Suppressor macrophage (primary cell): ENCODE data around the gene TICRR.
"Not testable (repeated sequence)": the region's sequence is repeated elsewhere in the genome, so short reads cannot be mapped to it uniquely, and the experiment has no call there.

ENCODE experiments used
- DNase-seq, 4 experiments: peaks; one replicate each; pipeline ENCODE4 v3.0.0-alpha.2; 2020 to 2022
- total RNA-seq, 17 experiments: gene quantifications; one replicate each; lab custom pipeline; 2026; ENCODE audit warnings: mixed read lengths in 6 of 17, inconsistent platforms in 3 of 17; lab: John Stamatoyannopoulos, UW

Gene TICRR, protein sequence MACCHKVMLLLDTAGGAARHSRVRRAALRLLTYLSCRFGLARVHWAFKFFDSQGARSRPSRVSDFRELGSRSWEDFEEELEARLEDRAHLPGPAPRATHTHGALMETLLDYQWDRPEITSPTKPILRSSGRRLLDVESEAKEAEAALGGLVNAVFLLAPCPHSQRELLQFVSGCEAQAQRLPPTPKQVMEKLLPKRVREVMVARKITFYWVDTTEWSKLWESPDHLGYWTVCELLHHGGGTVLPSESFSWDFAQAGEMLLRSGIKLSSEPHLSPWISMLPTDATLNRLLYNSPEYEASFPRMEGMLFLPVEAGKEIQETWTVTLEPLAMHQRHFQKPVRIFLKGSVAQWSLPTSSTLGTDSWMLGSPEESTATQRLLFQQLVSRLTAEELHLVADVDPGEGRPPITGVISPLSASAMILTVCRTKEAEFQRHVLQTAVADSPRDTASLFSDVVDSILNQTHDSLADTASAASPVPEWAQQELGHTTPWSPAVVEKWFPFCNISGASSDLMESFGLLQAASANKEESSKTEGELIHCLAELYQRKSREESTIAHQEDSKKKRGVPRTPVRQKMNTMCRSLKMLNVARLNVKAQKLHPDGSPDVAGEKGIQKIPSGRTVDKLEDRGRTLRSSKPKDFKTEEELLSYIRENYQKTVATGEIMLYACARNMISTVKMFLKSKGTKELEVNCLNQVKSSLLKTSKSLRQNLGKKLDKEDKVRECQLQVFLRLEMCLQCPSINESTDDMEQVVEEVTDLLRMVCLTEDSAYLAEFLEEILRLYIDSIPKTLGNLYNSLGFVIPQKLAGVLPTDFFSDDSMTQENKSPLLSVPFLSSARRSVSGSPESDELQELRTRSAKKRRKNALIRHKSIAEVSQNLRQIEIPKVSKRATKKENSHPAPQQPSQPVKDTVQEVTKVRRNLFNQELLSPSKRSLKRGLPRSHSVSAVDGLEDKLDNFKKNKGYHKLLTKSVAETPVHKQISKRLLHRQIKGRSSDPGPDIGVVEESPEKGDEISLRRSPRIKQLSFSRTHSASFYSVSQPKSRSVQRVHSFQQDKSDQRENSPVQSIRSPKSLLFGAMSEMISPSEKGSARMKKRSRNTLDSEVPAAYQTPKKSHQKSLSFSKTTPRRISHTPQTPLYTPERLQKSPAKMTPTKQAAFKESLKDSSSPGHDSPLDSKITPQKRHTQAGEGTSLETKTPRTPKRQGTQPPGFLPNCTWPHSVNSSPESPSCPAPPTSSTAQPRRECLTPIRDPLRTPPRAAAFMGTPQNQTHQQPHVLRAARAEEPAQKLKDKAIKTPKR (N-terminal part only)
- total RNA-seq: 1.1 to 21.1 (median 5.7) reads per million in 17 experiments

DNA sequence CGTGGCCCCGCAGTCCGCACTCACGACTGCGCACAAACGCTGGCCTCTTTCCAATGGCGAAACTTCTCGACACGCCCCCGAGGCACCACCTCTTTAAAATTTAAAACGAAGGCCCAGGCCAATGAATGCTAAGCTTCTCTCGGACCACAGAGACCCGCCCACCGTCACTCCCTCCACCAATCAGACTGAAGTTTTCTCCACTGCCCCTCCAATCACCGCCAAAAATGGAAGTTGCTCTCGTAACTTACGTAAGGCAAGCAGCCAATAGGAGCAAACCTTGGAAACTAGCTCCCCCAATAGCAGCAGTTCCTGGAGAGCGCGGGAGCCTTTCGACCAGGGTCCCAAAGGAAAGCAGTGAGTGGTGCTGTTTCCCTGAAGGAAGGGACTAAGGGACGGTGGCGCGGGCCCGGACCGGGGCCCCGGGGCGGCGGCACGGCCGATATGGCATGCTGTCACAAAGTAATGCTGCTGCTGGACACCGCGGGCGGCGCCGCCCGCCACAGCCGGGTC lies at the start of gene TICRR:
TICRR (plus strand) TSS at position 324 of the 510 bp plus-strand sequence; CDS start at position 442, 118 bp downstream.
- DNase-seq: peak; percentile 97 to 99 (median 99)

DNA sequence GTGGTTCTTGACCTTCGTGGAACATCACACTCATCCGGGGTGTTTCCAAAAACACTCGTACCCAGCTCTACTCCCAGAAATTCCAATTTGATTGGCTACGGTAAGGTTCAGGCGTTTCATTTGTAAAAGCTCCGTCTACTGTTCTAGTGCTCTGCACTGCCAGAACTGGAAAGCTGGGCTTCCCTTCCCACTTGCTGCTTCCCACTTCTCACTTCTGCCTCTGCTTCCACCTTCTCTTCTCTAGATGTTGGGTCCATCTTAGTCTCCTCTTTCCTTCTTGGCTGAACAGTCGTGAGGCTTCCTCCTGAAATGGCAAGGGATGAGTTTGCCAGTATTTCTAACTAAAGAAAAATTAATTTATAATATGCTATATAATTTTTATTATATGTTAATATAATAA lies 49.1 kb upstream of the TICRR start:
- no peak for DNase-seq

DNA sequence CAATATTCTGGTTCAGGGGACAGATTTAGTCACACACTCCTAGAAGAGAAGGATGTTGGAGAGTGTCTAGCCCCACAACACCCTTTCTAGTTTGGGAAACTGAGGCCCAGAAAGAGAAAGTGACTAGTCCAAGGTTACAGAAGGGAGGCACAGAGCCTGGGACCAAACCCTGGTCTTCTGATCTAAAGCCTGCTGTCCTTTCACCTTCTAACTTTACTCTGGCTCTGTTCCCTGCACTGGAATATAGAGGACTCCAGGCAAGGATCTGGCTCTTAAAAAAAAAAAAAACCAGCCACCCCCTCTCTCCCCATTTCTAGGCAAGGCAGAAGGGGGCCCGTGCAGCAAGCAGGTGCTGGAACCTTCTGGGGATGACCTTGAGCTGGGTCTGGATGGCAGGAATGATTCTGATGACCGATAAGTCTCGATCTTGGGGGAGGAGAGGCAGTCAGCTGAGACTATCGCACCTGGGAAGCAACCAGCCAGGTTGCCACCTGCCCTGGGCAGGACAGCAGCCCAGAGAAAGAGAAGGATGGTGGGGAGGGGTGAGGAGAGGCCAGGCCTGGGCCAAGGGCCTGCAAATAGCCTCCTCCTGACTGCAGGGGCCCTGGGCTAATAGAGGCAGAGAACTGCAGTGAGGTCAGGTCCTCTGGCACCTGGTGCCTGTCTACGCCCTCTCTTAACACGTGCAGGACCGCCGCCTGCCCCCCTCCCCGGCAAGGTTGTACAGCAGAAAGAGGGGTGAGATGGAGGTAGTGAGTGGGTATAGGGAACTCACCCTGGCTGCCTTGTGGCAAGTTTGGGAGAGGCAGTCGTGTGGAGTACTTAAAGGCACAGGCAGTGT lies 48.4 kb upstream of the TICRR start:
- no peak for DNase-seq

DNA sequence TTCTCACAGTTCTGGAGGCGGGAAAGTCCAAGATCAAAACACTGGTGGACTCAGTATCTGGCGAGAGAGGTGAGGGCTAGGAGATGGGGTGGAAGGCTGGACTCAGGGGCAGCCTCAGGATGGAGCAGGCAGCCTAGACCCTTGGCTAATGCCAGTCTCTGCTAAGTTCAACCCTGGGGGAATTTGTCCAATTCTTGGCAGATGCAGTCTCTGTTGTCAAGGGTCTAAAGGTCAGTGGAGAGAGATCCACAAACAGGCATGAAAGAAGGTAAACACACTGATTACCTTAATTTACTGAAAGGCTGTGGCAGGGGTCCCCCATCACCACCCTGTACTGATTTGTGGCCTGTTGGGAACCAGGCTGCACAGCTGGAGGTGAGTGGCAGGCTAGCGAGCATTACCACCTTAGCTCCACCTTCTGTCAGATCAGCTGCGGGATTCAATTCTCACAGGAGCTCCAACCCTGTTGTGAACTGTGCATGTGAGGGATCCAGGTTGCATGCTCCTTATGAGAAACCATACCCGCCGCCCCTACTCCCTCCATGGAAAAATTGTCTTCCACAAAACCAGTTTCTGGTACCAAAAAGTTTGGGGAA lies 46.4 kb upstream of the TICRR start:
- DNase-seq: no peak

DNA sequence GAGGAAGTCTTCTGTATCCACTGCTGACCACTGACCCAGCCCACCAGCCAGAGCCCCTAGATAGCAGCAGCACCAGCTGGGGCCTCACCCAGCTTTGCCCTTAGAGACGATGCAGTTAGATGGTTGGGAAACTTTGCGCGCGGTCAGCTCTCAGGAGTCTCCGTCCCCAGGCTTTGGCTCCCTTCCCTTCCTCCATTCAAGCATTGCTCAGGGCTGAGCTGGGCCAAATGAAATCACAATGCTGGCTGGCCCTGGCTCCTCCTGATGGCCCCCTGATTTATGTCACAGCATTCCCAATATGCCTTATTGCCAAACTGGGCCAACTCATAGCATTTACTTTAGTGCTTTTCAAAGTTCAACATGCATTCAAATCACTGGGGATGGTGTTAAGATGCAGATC lies 44.3 kb upstream of the TICRR start:
- no peak for DNase-seq

DNA sequence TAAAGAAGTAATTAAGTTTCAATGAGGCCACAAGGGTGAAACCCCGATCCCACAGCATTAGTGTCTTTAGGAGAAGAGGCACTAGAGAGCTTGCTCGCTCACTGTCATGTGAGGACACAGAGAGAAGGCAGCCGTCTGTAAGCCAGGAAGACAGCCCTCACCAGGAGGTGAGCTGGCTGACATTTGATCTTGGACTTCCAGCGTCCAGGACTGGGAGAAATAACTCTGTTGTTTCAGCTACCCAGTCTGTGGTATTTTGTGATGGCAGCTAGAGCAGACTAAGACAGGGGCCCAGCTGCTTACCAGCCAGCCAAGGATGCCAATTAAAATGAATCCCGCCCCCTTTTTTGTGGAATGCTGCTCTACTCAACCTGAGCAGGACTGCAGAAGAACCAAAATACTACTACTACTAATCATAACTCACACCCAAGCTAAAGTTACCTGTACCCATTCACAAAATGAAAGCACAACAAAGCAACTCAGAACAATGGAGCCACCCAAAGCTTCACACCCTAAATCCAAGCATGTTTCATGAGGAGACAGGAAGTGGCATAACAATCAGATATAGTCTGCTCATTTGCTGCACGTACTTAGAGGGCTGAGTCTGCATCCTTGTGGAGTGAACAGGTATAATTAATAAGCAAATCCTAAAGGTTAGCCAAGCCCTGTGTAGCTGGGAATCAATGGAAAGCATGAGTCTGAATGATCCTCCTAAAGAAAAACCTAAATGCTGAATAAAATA lies 43.3 kb upstream of the TICRR start:
- no peak for DNase-seq

DNA sequence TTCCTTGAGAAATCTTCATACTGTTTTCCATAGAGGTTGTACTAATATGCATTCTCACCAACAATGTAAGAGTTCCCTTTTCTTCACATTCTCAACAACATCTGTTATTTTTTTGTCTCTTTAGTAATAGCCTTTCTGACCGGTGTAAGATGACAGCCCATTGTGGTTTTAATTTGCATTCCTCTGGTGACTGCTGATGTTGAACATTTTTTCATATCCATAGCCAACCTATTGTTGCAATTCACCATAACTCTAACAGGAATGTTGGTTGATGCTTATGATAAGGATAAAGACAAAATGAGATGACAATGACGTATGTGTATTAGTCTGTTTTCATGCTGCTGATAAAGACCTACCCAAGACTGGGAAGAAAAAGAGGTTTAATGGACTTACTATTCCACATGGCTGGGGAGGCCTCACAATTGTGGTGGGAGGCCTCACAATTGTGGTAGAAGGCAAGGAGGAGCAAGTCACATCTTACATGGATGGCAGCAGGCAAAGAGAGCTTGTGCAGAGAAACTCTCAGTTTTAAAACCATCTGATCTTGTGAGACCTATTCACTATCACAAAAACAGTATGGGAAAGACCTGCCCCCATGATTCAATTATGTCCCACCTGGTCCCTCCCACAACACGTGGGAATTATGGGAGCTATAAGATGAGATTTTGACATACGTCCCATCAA lies 41.3 kb upstream of the TICRR start:
- no peak for DNase-seq

DNA sequence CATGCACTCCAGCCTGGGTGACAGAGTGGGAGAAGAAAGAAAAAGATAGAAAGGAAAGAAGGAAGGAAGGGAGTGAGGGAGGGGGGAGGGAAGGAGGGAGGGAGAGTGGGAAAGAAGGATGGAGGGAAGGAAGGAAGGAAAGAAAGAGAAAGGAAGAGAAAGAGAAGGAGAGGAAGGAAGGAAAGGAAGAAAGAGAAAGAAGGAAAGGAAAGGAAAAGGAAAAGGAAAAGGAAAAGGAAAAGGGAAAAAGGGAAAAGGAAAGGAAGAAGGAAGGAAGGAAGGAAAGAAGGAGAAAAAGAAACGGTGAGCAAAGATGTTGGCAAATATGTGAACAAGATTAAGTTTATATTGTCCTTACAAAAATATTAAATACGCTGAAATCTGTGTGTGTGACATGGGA lies 36.2 kb upstream of the TICRR start:
- DNase-seq: no peak

DNA sequence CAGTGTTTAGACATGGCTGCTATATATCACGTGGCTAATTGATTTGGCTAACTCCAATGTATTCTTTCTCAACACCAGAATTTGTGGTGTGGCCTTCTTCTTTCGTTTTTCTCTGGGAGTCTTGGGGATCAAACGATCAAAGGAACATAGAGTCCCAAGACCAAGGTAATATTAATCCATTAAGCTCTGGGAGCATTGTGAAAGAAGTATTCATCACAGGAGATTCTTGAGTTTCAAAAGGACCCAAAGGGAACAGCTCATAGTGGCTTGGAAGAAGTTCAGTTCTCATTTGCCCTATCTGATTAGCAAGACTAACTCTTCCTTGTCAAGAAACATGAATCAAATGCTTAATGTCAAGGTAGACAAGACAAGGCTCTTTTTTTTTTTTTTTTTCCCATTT lies 32.9 kb upstream of the TICRR start:
- DNase-seq: no peak

DNA sequence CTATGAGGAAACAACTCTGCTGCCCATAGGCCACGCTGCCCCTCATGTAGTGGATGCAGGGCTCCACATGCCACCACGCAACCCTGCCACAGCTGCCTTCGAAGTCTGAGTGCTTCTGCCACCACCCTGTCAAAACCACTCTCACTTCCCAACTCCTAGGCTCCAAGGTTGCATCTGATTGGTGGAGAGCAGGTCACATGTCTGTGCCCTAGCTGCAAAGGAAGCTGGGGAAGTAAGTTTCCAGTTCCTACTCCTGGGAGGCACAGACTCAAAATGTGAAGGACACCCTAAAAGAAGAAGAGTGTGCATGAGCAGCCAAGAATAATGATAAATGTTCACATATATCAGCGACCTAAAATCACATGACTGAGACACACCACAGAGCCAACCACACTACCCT lies 31.9 kb upstream of the TICRR start:
- DNase-seq: peak in 3 of 4 experiments; percentile 4 to 13 (median 10)

DNA sequence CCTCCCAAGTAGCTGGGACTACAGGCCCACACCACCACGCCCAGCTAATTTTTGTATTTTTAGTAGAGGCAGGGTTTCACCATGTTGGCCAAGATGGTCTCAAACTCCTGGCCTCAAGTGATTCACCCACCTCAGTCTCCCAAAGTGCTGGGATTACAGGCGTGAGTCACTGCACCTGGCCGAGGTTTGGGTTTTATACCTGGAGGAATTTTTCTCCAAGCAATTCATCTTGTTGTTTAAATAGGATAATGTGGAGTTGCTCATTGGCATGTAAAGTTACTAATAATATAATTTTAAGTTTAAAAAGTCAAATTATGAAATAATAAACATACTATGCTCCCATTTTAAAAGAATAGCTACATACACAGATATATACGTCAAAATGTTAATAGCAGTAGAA lies 26.1 kb upstream of the TICRR start:
- DNase-seq: not testable (repeated sequence)

DNA sequence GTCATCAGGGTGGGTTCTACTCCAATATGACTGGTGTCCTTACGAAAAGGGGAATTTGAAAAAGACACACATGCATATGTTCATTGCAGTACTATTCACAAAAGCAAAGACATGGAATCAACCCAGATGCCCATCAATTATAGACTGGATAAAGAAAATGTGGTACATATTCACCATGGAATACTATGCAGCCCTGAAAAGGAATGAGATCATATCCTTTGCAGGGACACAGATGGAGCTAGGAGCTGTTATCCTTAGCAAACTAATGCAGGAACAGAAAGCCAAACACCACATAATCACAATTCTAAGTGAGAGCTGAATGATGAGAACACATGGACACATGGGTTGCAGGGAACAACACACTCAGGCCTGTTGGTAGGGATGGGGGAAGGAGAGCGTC lies 24.8 kb upstream of the TICRR start:
- DNase-seq: no peak

DNA sequence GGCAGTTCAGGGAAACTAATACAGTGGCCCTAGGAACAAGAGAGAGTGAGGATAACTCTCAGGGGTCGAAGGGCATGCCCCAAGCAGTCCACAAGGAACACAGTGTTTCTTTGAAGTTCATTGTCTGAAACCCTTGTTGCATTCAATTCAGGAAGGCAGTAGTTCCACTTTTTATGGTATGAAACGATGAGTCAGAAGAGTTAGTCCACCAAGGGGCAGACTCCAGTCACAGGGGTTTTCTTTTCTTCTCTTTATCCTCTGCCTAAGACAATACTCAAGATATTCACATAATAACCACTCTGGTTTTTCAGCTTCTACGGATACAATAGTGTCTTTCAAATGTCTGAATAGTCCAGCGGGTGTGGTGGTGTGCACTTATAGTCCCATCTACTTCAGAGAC lies 23.7 kb upstream of the TICRR start:
- DNase-seq: peak; percentile 28 to 75 (median 58)

DNA sequence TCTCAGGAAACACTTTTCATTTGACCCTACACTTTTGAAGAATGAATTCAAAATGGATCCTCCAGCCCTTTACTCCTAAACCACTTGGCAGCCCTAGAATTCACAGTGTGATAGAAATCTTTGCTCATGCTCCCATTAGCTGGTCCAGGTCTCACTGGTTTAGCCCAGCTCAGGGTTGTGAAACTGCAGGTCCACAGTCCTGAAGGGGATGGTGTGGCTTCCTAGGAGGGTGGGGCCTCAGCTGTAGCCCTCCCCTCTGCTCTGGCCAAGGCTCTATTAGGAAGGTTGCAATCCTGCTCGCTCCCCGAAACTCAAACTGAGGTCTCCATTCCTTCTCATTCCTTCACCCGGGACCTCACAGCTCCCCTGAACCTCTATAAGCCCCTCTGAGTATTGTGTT lies 21.6 kb upstream of the TICRR start:
- DNase-seq: no peak

DNA sequence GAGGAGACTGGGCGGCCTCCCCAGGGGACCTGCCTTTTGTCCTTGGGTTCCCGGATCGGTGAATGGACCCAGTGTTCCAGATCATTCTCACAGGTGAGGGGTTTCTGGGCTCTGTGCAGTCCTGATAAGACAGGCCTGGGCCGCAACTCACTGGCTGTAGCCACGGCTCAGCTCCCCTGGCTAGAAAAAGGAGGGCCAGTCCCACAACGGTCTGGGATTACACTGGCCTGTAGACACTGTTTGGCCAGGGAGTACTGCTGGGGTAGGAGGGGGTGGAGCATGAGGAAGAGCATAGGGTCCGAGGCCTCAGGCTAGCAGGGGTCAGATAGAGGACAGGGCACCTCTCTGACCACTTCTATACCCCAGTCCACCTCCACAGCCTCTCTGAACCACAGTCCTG lies 21.0 kb upstream of the TICRR start:
- DNase-seq: no peak

DNA sequence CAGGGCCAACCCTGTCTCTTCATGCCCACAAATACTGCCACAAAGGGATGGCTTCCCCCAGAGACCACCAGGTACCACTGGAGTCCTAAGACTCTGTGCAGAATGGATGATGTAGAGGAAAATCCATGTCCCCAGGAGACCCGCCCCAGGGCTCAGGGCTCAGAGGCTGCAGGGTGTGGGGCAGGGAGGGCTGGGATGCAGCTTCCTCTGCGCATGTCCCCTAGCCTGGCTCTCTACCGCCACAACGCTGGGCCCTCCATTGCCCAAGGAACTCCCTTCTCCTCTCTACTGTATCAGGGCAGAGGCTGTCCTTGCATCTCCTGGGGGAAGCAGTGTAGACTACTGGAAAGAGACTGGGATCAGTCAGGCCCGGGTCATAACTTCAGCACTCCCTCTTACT lies 19.5 kb upstream of the TICRR start:
- DNase-seq: no peak

DNA sequence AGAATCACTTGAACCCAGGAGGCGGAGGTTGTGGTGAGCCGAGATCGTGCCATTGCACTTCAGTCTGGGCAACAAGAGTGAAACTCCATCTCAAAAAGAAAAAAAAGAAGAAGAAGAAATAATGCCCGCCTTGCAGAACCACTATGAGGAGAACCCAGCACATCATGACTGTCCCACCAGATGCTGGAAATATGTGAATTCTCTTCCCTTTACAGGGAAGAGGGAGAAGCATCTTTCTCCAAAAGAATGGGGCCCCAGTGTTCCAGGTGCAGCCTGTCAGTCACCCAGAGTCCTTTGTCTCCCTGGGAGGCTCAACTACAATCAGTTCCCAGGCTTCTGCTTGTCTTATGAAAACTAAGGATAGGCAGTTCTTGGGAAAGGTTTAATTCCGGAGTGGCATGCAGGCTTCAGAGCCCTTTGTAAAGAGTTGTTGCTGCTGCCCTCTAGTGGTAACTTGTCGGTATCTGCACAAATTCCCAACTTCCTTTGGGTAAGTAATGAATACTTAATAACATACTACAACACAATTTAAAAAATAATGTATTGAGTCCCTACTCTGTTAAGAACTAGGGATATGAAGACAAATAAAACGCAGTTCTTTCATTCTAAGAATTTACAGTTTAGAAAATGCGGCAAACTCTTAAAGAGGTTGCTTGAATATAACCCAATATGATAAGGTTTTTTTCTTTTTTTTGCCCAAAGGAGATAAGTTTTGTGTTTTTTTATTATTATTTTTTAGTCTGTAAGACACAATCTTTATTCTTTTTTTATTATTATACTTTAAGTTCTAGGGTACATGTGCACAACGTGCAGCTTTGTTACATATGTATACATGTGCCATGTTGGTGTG lies 18.6 kb upstream of the TICRR start:
- peak; percentile 78 to 87 (median 82) for DNase-seq

DNA sequence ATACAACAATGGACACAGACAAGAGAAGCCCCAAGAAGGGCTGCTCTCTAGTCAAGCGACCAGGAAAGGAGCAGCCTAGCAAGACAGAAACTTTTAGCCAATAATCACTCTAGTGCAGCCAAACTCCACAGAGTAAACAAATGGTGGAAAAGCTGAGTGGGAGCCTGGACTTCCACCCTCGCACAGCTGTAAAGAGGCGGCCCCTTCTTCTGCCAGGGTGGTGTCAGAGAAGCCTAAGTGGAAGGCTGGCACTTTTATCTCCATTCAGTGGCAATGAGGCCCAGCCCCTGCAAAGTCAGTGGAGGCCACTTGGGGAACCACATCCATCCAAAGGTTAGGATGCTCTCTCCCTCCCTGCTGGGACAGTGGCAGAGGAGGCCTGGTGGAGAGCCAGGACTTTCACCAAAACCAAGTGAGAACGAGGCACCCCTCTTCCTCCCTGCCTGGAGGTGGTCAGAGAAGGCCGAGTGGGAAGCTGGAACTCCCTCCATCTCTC lies 15.5 kb upstream of the TICRR start:
- DNase-seq: no peak

DNA sequence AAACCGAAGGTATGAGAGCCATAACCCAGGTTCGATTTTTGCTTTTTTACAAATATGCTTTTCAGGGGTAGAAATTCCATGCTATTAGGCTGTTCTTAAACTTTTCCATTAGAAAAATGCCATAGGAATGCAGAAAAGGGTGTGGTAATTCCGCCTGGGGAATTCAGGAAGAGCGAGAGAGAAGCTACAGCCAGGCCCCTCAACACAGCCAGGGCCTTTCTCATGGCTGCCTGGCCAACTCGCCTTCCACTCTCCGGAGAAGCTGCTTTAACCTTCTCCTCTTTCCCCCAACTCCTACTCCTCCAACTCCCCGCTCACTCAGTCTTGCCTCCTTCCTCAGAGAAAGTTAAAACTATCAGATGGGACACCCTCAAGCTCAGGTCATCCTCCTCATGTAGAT lies 9.1 kb upstream of the TICRR start:
- no peak for DNase-seq
